Neuronal stem cell (in vitro differentiated cells): Measurements from ENCODE around the gene CARD8.

ENCODE experiments used
- DNase-seq: peaks from one replicate; pipeline ENCODE4 v3.0.0-alpha.2; 2013; ENCODE audit warnings: low spot score
- H2AFZ ChIP-seq: one replicate; pipeline ENCODE4 v1.6.1; 2013; ENCODE audit warnings: mild to moderate bottlenecking, low read length, inconsistent platforms
- H2AK5ac ChIP-seq: 2 replicates; pipeline ENCODE4 v1.6.1; 2013; ENCODE audit warnings: low read depth, mild to moderate bottlenecking, inconsistent platforms, low read length, moderate library complexity, mixed read lengths
- H2BK120ac ChIP-seq: 2 replicates; pipeline ENCODE4 v1.6.1; 2013; ENCODE audit warnings: low read depth, mild to moderate bottlenecking, inconsistent platforms, low read length, moderate library complexity, mixed read lengths
- H2BK12ac ChIP-seq: one replicate; pipeline ENCODE4 v1.6.1; 2013; ENCODE audit warnings: low read length, inconsistent platforms
- H2BK15ac ChIP-seq: 2 replicates; pipeline ENCODE4 v1.6.1; 2013; ENCODE audit warnings: mild to moderate bottlenecking, low read length, inconsistent platforms, mixed read lengths
- H2BK5ac ChIP-seq: one replicate; pipeline ENCODE4 v1.6.1; 2013; ENCODE audit warnings: inconsistent platforms, mild to moderate bottlenecking, low read length, moderate library complexity
- H3K14ac ChIP-seq: one replicate; pipeline ENCODE4 v1.6.1; 2013; ENCODE audit warnings: low read length, inconsistent platforms
- H3K18ac ChIP-seq: 2 replicates; pipeline ENCODE4 v1.6.1; 2013; ENCODE audit warnings: low read length, inconsistent platforms
- H3K23ac ChIP-seq: 2 replicates; pipeline ENCODE4 v1.6.1; 2013; ENCODE audit warnings: low read depth, mild to moderate bottlenecking, mixed read lengths, low read length, inconsistent platforms; ENCODE audit not compliant: poor library complexity
- H3K27ac ChIP-seq: replicated peaks from 3 replicates; pipeline ENCODE4 v1.5.1; 2013; ENCODE audit warnings: low read length, inconsistent platforms
- H3K27me3 ChIP-seq, 3 experiments: 2 replicates each; pipeline ENCODE4 v1.6.1; 2013; ENCODE audit warnings: low read length in 3 of 3, mild to moderate bottlenecking in 2 of 3, inconsistent platforms in 1 of 3, low read depth in 1 of 3, mixed read lengths in 1 of 3, moderate library complexity in 1 of 3; ENCODE audit not compliant: control insufficient read depth in 3 of 3, insufficient read depth in 3 of 3
- H3K36me3 ChIP-seq, 2 donors: replicated peaks in 1 of 2; 2 replicates each; pipeline ENCODE4 v1.6.1; 2013; ENCODE audit warnings: low read length in 2 of 2; ENCODE audit not compliant: control insufficient read depth in 2 of 2, insufficient read depth in 2 of 2
- H3K4ac ChIP-seq: 2 replicates; pipeline ENCODE4 v1.6.1; 2013; ENCODE audit warnings: inconsistent platforms, mild to moderate bottlenecking, low read length, moderate library complexity
- H3K4me1 ChIP-seq, 2 donors: 1 replicate in 1 of 2; 2 replicates in 1 of 2; pipeline ENCODE4 v1.6.1; 2013; ENCODE audit warnings: low read length in 2 of 2, low read depth in 1 of 2; ENCODE audit not compliant: control insufficient read depth in 2 of 2, insufficient read depth in 1 of 2
- H3K4me2 ChIP-seq: one replicate; pipeline ENCODE4 v1.6.1; 2013; ENCODE audit warnings: mild to moderate bottlenecking, low read length, inconsistent platforms; ENCODE audit not compliant: insufficient read depth, poor library complexity, severe bottlenecking
- H3K4me3 ChIP-seq, 2 donors: 2 replicates each; pipeline ENCODE4 v1.5.1; 2013; ENCODE audit warnings: low read length in 2 of 2, mild to moderate bottlenecking in 2 of 2, inconsistent platforms in 1 of 2, moderate library complexity in 1 of 2
- H3K79me1 ChIP-seq: one replicate; pipeline ENCODE4 v1.6.1; 2013; ENCODE audit warnings: low read depth, mild to moderate bottlenecking, inconsistent platforms, low read length, moderate library complexity
- H3K9ac ChIP-seq: one replicate; pipeline ENCODE4 v1.6.1; 2013; ENCODE audit warnings: mild to moderate bottlenecking, low read depth, low read length, inconsistent platforms; ENCODE audit not compliant: poor library complexity
- H3K9me3 ChIP-seq, 2 donors: replicated peaks in 1 of 2; 2 replicates each; pipeline versions ENCODE3 to v1.6.1; 2013; ENCODE audit warnings: low read length in 2 of 2, mild to moderate bottlenecking in 2 of 2, inconsistent platforms in 1 of 2, low read depth in 1 of 2, mixed read lengths in 1 of 2, moderate library complexity in 1 of 2; ENCODE audit not compliant: control insufficient read depth in 2 of 2, insufficient read depth in 1 of 2
- H4K8ac ChIP-seq: one replicate; pipeline ENCODE4 v1.6.1; 2013; ENCODE audit warnings: low read depth, mild to moderate bottlenecking, inconsistent platforms, low read length, moderate library complexity
- H4K91ac ChIP-seq: one replicate; pipeline ENCODE4 v1.6.1; 2013; ENCODE audit warnings: low read length, low read depth, mild to moderate bottlenecking, inconsistent platforms; ENCODE audit not compliant: poor library complexity
- WGBS, 2 donors: extraction: QIAGEN DNeasy Blood & Tissue Kit; methylation state at CpG; one replicate each; pipeline ENCODE4 v1.1.7; 2013; ENCODE audit warnings: missing lambda C conversion rate in 2 of 2, mixed read lengths in 1 of 2; ENCODE audit not compliant: insufficient read length in 2 of 2, insufficient replicate concordance in 1 of 2; ENCODE audit errors: extremely low coverage in 2 of 2; 5-methylcytosine and 5-hydroxymethylcytosine counted together

CARD8 gene

GRCh38 chr19:48196933-48197665, 58.6 kb downstream of the CARD8 start:
- H2BK5ac ChIP-seq = no peak overlapping the region
- no peak overlapping the region for H3K4ac ChIP-seq
- H3K36me3 ChIP-seq = peaks cover 6 to 22% of the 10 kb centered on the region in 2 donors

DNA sequence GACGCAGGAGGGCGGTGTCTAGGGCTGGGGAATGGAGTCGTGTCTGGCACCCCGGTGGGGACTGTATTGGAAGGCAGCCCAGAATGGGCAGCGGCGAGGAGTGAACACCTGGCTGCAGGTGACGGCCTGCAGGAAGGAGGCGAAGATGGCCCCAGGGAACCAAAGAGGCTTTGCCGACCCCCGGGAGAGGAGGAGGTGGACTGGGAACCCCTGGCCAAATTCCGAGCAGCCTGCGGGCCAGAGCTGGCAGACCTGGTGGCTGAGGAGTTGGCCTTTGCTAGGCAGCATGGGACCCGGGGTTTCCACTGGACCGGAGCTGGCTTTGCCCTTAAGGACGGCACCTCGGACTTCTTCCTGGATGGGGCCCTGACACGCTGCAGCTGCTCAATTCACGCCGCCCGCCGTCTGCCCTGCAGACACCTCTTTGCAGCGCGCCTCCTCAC, 59.4 kb downstream of the CARD8 start:
- no peak overlapping the region for H3K27ac ChIP-seq
- no peak overlapping the region for H4K91ac ChIP-seq
- H2AFZ ChIP-seq = no peak overlapping the region
- H3K14ac ChIP-seq = no peak overlapping the region
- peaks cover 4% of the 10 kb centered on the region for H3K79me1 ChIP-seq
- no peak overlapping the region for H3K18ac ChIP-seq
- peak overlapping the region; percentile 63 for H3K9ac ChIP-seq
- H4K8ac ChIP-seq = no peak overlapping the region
- peaks cover 8 to 29% of the 10 kb centered on the region in 2 donors for H3K36me3 ChIP-seq
- no peak overlapping the region for H2AK5ac ChIP-seq
- H3K27me3 ChIP-seq = no peaks in the 10 kb centered on the region
- no peak for DNase-seq
- no peak overlapping the region for H3K23ac ChIP-seq
- H2BK12ac ChIP-seq = no peak overlapping the region
- H2BK5ac ChIP-seq = no peak overlapping the region
- no peak overlapping the region for H3K4me3 ChIP-seq
- WGBS, 2 donors = no CpG with 5 or more reads among the region's 23 CpGs
- no peak overlapping the region for H3K4ac ChIP-seq
- H2BK15ac ChIP-seq = no peak overlapping the region
- H3K4me2 ChIP-seq = no peak overlapping the region
- H2BK120ac ChIP-seq = no peak overlapping the region
- peaks cover 0 to 2% of the 10 kb centered on the region in 2 donors for H3K9me3 ChIP-seq
- H3K4me1 ChIP-seq = peaks cover 0 to 7% of the 10 kb centered on the region in 2 donors

More at GRCh38 chr19:48196933-48197665, 58.6 kb downstream of the CARD8 start:
- peaks cover 0 to 2% of the 10 kb centered on the region in 2 donors for H3K9me3 ChIP-seq
- no peak overlapping the region for H3K18ac ChIP-seq
- no peak overlapping the region for H3K4me2 ChIP-seq
- H3K27me3 ChIP-seq = no peaks in the 10 kb centered on the region
- H2BK12ac ChIP-seq = no peak overlapping the region
- H3K4me3 ChIP-seq = no peak overlapping the region
- H4K91ac ChIP-seq = no peak overlapping the region
- no peak overlapping the region for H3K23ac ChIP-seq
- DNase-seq = no peak
- H3K9ac ChIP-seq = no peak overlapping the region
- no peak overlapping the region for H2BK15ac ChIP-seq
- H2BK120ac ChIP-seq = no peak overlapping the region
- H2AFZ ChIP-seq = no peak overlapping the region
- WGBS, 2 donors = 100% methylated on average over 2 of the region's 13 CpGs; no CpG with 5 or more reads in 1 of the 2 donors
- no peak overlapping the region for H2AK5ac ChIP-seq
- peaks cover 4% of the 10 kb centered on the region for H3K79me1 ChIP-seq
- H3K4me1 ChIP-seq = peaks cover 0 to 7% of the 10 kb centered on the region in 2 donors
- peak overlapping the region; percentile 57 for H4K8ac ChIP-seq
- no peak overlapping the region for H3K27ac ChIP-seq
- peak overlapping the region; percentile 65 for H3K14ac ChIP-seq

DNA sequence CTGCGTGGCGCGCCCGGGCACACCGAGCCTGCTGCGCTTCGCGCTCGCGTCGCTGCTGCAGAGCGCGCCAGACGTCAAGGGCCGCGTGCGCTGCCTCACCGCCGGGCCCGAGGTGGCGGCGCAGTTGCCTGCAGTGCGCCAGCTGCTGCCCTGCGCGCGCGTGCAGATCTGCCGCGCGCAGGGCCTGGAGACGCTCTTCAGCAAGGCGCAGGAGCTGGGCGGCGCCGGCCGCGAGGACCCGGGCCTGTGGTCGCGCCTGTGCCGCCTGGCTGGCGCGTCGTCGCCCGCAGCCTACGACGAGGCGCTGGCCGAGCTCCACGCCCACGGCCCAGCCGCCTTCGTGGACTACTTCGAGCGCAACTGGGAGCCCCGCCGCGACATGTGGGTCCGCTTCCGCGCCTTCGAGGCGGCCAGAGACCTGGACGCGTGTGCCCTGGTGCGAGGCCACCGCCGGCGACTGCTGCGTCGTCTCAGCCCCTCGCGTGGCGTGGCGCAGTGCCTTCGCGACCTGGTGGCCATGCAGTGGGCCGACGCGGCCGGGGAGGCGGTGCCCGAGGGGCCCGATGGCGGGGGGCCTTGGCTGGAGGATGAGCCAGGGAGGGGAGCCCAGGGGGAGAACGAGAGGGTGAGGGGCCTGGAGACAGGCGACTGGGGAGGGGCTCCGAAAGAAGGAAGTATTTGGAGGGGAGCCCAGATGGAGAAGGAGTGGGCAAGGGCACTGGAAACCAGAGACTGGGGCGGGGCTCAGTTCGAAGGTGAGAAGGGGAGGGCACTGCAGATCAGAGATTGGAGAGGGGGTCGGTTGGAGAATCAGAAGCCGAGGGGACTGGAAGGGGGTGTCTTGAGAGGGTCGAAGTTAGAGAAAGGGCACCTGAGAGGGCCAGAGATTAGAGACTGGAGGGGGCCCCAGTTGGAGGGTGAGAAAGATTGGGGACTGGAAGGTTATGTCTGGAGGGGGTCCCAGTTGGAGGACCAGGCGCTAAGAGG, 60.6 kb downstream of the CARD8 start:
- no peak overlapping the region for H3K14ac ChIP-seq
- no peak overlapping the region for H2BK5ac ChIP-seq
- H3K36me3 ChIP-seq = peaks cover 8 to 39% of the 10 kb centered on the region in 2 donors
- H3K4me1 ChIP-seq = peaks cover 0 to 7% of the 10 kb centered on the region in 2 donors
- H3K9me3 ChIP-seq = peaks cover 0 to 2% of the 10 kb centered on the region in 2 donors
- no peak overlapping the region for H3K4me3 ChIP-seq
- peaks cover 4% of the 10 kb centered on the region for H3K79me1 ChIP-seq
- H4K91ac ChIP-seq = no peak overlapping the region
- no peak overlapping the region for H3K27ac ChIP-seq
- H3K4ac ChIP-seq = no peak overlapping the region
- no peak overlapping the region for H3K18ac ChIP-seq
- no peaks in the 10 kb centered on the region for H3K27me3 ChIP-seq
- H2BK12ac ChIP-seq = no peak overlapping the region
- no peak for DNase-seq
- no peak overlapping the region for H2BK15ac ChIP-seq
- H2BK120ac ChIP-seq = no peak overlapping the region
- no CpG with 5 or more reads among the region's 95 CpGs for WGBS, 2 donors
- H4K8ac ChIP-seq = no peak overlapping the region
- H3K9ac ChIP-seq = no peak overlapping the region
- H2AK5ac ChIP-seq = no peak overlapping the region
- H3K4me2 ChIP-seq = no peak overlapping the region
- no peak overlapping the region for H3K23ac ChIP-seq
- no peak overlapping the region for H2AFZ ChIP-seq
